ENCODE data around the gene ATP5ME.

DNA sequence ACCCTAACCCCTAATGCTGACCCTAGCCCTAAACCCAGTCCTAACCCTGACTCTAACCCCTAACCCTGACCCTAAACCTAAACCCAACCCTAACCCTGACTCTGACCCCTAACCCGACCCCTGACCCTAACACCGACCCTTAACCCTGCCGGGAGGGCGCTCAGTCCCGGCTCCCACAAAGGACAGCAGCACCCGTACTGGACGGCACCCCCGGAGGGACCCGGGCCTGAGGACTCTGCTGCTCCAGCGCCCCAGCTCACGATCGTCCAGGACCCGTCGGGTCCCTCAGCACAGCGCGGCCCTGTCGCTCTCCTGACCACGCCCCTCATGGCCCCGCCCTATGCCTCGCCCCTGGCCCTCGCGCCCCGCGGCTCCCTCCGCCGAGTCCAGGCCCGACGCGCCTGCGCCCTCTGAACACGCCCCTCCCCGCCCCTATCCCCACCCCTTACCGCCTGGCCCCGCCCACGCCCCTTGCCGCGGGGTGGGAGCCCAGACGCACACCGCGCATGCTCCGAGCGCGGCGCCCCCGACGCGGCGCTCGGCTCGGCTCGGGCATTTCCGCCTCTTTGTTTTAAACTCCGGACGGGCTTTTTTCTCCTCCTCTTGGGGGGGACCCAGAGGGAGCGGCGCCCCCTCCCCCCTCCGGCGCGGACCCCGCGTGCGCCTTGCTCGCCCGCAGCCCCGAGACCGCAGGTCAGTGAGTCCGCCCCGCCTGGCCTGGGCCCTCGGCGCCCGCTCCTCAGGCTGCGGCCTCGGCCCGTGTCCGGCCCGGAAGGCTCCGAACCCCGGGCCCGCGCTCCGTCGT, 31.4 kb upstream of the ATP5ME start, which contains the start of gene PCGF3:
- TF ChIP-seq ARNTL (CRISPR knock-in tag; IDR thresholded peaks at IDR 0.05; ENCODE audit: borderline replicate concordance, low read depth) (no peak), ZFP30 (CRISPR knock-in tag; IDR thresholded peaks at IDR 0.05) (no peak), OSR1 (CRISPR knock-in tag; IDR thresholded peaks at IDR 0.05) (no peak), RARB (CRISPR knock-in tag; IDR thresholded peaks at IDR 0.05) (no peak), SNAI2 (CRISPR knock-in tag; IDR thresholded peaks at IDR 0.05) (no peak), ZC3H10 (CRISPR knock-in tag; IDR thresholded peaks at IDR 0.05) (no peak), ZFP3 (CRISPR knock-in tag; IDR thresholded peaks at IDR 0.05) (no peak), ZNF565 (CRISPR knock-in tag; conservative IDR thresholded peaks at IDR 0.05; ENCODE audit: low read depth) (no peak)
- TF ChIP-seq, protein P1, sequence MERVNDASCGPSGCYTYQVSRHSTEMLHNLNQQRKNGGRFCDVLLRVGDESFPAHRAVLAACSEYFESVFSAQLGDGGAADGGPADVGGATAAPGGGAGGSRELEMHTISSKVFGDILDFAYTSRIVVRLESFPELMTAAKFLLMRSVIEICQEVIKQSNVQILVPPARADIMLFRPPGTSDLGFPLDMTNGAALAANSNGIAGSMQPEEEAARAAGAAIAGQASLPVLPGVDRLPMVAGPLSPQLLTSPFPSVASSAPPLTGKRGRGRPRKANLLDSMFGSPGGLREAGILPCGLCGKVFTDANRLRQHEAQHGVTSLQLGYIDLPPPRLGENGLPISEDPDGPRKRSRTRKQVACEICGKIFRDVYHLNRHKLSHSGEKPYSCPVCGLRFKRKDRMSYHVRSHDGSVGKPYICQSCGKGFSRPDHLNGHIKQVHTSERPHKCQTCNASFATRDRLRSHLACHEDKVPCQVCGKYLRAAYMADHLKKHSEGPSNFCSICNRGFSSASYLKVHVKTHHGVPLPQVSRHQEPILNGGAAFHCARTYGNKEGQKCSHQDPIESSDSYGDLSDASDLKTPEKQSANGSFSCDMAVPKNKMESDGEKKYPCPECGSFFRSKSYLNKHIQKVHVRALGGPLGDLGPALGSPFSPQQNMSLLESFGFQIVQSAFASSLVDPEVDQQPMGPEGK (CRISPR knock-in tag; IDR thresholded peaks at IDR 0.05; ENCODE audit: borderline replicate concordance), result no peak
- TF ChIP-seq, protein P2, sequence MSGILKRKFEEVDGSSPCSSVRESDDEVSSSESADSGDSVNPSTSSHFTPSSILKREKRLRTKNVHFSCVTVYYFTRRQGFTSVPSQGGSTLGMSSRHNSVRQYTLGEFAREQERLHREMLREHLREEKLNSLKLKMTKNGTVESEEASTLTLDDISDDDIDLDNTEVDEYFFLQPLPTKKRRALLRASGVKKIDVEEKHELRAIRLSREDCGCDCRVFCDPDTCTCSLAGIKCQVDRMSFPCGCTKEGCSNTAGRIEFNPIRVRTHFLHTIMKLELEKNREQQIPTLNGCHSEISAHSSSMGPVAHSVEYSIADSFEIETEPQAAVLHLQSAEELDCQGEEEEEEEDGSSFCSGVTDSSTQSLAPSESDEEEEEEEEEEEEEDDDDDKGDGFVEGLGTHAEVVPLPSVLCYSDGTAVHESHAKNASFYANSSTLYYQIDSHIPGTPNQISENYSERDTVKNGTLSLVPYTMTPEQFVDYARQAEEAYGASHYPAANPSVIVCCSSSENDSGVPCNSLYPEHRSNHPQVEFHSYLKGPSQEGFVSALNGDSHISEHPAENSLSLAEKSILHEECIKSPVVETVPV (CRISPR knock-in tag; IDR thresholded peaks at IDR 0.05), result no peak

All from SK-N-SH treated with all-trans-retinoic acid at 6 μM for 48 hours (cell line).